SK-N-SH (cell line): ENCODE data around the gene KRT16. TPM values are rescaled to one million over a fixed set of nuclear protein-coding genes. Genes with fewer than 3 reads are reported as not detected.

ENCODE experiments used
- CTCF ChIA-PET: fragments of 300-600, 350-600 bp; formaldehyde crosslinking; extraction: SDS; loops from one replicate; lab custom pipeline; 2021; lab: Yijun Ruan, JAX
- POLR2A ChIA-PET: fragments of 350-600 bp; sonication (Branson Sonifier 250); formaldehyde crosslinking; extraction: SDS; loops from one replicate; lab custom pipeline; 2020; ENCODE audit warnings: antibody characterized with exemption, inconsistent platforms; lab: Yijun Ruan, JAX
- DNase-seq: peaks from one replicate; pipeline ENCODE4 v3.0.0; 2012
- H2AFZ ChIP-seq: fragments of 200-600 bp; sonication (generic); 2 replicates; pipeline ENCODE4 v1.8.1; 2016; ENCODE audit warnings: antibody characterized with exemption, mild to moderate bottlenecking, low read depth
- H3F3A ChIP-seq: fragments of 200-600 bp; sonication (generic); replicated peaks from 2 replicates; pipeline ENCODE3; 2016; ENCODE audit warnings: antibody characterized with exemption, mild to moderate bottlenecking; ENCODE audit not compliant: insufficient read depth
- H3K27ac ChIP-seq, 2 experiments: fragments of 200-500 bp in 1 of 2; fragments of 200-600 bp in 1 of 2; sonication (Bioruptor generic) in 1 of 2; sonication (generic), shearing (Covaris generic) in 1 of 2; 2 replicates each; pipeline versions ENCODE4 v1.5.1 to v1.6.1; 2014 to 2016; ENCODE audit warnings: low read depth in 2 of 2, inconsistent platforms in 1 of 2, low read length in 1 of 2, mild to moderate bottlenecking in 1 of 2, mixed read lengths in 1 of 2
- H3K27me3 ChIP-seq: fragments of 200-600 bp; sonication (generic), shearing (Covaris generic); 2 replicates; pipeline ENCODE4 v1.6.1; 2016; ENCODE audit warnings: mixed run types; ENCODE audit not compliant: insufficient read depth
- H3K36me3 ChIP-seq, 2 experiments: fragments of 200-500 bp in 1 of 2; fragments of 200-600 bp in 1 of 2; sonication (Bioruptor generic) in 1 of 2; sonication (generic) in 1 of 2; replicated peaks in 1 of 2; 2 replicates each; pipeline versions ENCODE3 to v1.5.1; 2014 to 2016; ENCODE audit warnings: low read length in 1 of 2, mild to moderate bottlenecking in 1 of 2; ENCODE audit not compliant: insufficient read depth in 2 of 2, control insufficient read depth in 1 of 2
- H3K4me1 ChIP-seq, 2 experiments: fragments of 200-500 bp in 1 of 2; fragments of 200-600 bp in 1 of 2; sonication (Bioruptor generic) in 1 of 2; sonication (generic), shearing (Covaris generic) in 1 of 2; 2 replicates each; pipeline versions ENCODE4 v1.5.1 to v1.6.1; 2014 to 2016; ENCODE audit warnings: low read depth in 1 of 2, low read length in 1 of 2, mixed run types in 1 of 2; ENCODE audit not compliant: insufficient read depth in 2 of 2, control insufficient read depth in 1 of 2
- H3K4me2 ChIP-seq: fragments of 200-600 bp; sonication (generic), shearing (Covaris generic); 2 replicates; pipeline ENCODE4 v1.6.1; 2017; ENCODE audit warnings: mixed run types
- H3K4me3 ChIP-seq, 2 experiments: fragments of 200-500 bp in 1 of 2; fragments of 200-600 bp in 1 of 2; sonication (Bioruptor generic) in 1 of 2; sonication (generic), shearing (Covaris generic) in 1 of 2; 2 replicates each; pipeline versions ENCODE4 v1.5.1 to v1.8.1; 2014 to 2016; ENCODE audit warnings: low read depth in 2 of 2, inconsistent platforms in 1 of 2, low read length in 1 of 2, mild to moderate bottlenecking in 1 of 2, mixed read lengths in 1 of 2, moderate library complexity in 1 of 2
- H3K79me2 ChIP-seq: fragments of 200-600 bp; sonication (generic); 2 replicates; pipeline ENCODE4 v1.8.1; 2017; ENCODE audit warnings: mild to moderate bottlenecking; ENCODE audit not compliant: insufficient read depth
- H3K9ac ChIP-seq: fragments of 200-600 bp; sonication (generic); 2 replicates; pipeline ENCODE4 v1.6.1; 2017; ENCODE audit warnings: mixed run types
- H3K9me2 ChIP-seq: fragments of 200-600 bp; sonication (generic); 2 replicates; pipeline ENCODE4 v1.6.1; 2017; ENCODE audit warnings: mixed run types
- H3K9me3 ChIP-seq: fragments of 200-600 bp; sonication (generic); 2 replicates; pipeline ENCODE4 v1.6.1; 2017; ENCODE audit warnings: mixed run types, mild to moderate bottlenecking, moderate library complexity
- H4K20me1 ChIP-seq: fragments of 200-600 bp; sonication (generic); 2 replicates; pipeline ENCODE4 v1.6.1; 2017; ENCODE audit warnings: mild to moderate bottlenecking, mixed run types; ENCODE audit not compliant: insufficient read depth
- CTCF ChIP-seq: fragments of 200-600 bp; sonication (generic); IDR thresholded peaks from 2 replicates; pipeline ENCODE4 v1.6.1; 2017; ENCODE audit warnings: antibody characterized with exemption, mild to moderate bottlenecking, moderate library complexity
- ELF1 ChIP-seq: IDR thresholded peaks from 2 replicates; pipeline ENCODE4 v1.4.0; 2012
- FOSL2 ChIP-seq: IDR thresholded peaks from 2 replicates; pipeline ENCODE4 v1.4.0; 2012; ENCODE audit warnings: low read depth, mild to moderate bottlenecking, moderate library complexity, borderline replicate concordance
- FOXJ3 ChIP-seq: sonication (generic); formaldehyde crosslinking; IDR thresholded peaks from 2 replicates; pipeline ENCODE4 v1.5.1; 2020; ENCODE audit warnings: mild to moderate bottlenecking, missing genetic modification reagents
- MXI1 ChIP-seq: IDR thresholded peaks from 2 replicates; pipeline ENCODE4 v1.6.1; 2012; ENCODE audit warnings: mild to moderate bottlenecking, low read depth, low read length, improper control_type of control experiment
- RAD21 ChIP-seq: IDR thresholded peaks from 2 replicates; pipeline ENCODE4 v1.6.1; 2012; ENCODE audit warnings: mild to moderate bottlenecking, low read length
- SMC3 ChIP-seq: IDR thresholded peaks from 2 replicates; pipeline ENCODE4 v1.6.1; 2012; ENCODE audit warnings: low read depth, low read length, improper control_type of control experiment
- TAF1 ChIP-seq: IDR thresholded peaks from 2 replicates; pipeline ENCODE4 v1.6.1; 2012; ENCODE audit warnings: low read depth, mild to moderate bottlenecking, low read length, moderate library complexity, borderline replicate concordance
- WGBS: methylation state at CpG from one replicate; pipeline ENCODE4 v1.1.6; 2017; ENCODE audit warnings: low lambda C conversion rate; 5-methylcytosine and 5-hydroxymethylcytosine counted together
- polyA plus RNA-seq, 3 experiments: library from polyadenylated mRNA; depleted of rRNA; stranded (reverse); fragments of >200 nt; gene quantifications; 2 replicates each; pipeline ENCODE4 v1.2.3, GENCODE V29; 2012
- TF ChIP-seq, protein P1 (sequence below): fragments of 150-350 bp; IDR thresholded peaks from 2 replicates; pipeline ENCODE4 v1.6.1; 2017; ENCODE audit warnings: antibody characterized with exemption, low read length, low read depth, borderline replicate concordance

KRT16 gene
- polyA plus RNA-seq, 1 of the 3 experiments (the other 2 are of a cell fraction) = not detected

DNA sequence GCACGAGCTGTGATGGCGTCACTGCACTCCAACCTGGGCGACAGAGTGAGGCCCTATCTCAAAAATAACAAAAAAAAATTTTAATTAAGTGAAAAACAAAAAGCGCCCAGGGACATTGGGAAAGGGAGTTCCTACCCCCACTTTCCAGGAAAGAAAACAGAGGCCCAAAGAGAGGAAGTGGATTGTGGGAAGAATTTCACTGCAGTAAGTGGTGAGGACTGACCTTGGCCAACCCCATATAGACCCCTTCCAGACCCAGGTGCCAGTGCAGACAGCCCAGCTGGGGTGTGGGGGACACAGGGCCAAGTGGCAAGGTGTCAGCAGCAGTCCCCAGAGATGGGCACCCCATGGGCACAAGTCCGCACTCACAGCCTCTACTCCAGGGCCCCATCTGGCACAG lies 40.9 kb upstream of the KRT16 start:
- peaks cover 0 to 2% of the 10 kb centered on the region in 2 experiments; a peak in 1 of 4 replicates for H3K4me1 ChIP-seq
- H3F3A ChIP-seq = no peaks in the 10 kb centered on the region
- DNase-seq = no peak
- H2AFZ ChIP-seq = no peak overlapping the region
- no peaks in the 10 kb centered on the region for H4K20me1 ChIP-seq
- ChIA-PET POLR2A (interaction anchor here (0.6 kb wide), 1 partner anchor 1966 kb away, joined by 5 read pairs; the partner anchor contains the start of gene PGAP3), CTCF (interaction anchor here (1.4 to 20.6 kb wide), 4 partner anchors 9 to 850 kb away, joined by 4 to 646 read pairs (median 261); no protein-coding TSS in a partner anchor)
- WGBS = 52% methylated on average over 4 of the region's 5 CpGs
- H3K4me2 ChIP-seq = no peak overlapping the region
- no peaks in the 10 kb centered on the region for H3K9me2 ChIP-seq
- H3K27ac ChIP-seq = no peak overlapping the region
- no peaks in the 10 kb centered on the region for H3K9me3 ChIP-seq
- H3K27me3 ChIP-seq = no peaks in the 10 kb centered on the region
- no peak overlapping the region for H3K4me3 ChIP-seq
- no peaks in the 10 kb centered on the region for H3K36me3 ChIP-seq
- no peaks in the 10 kb centered on the region for H3K79me2 ChIP-seq
- no peak overlapping the region for H3K9ac ChIP-seq
- TF ChIP-seq ELF1 (no peak), SMC3 (no peak)

- Histone ChIP-seq H3K9ac (no peak overlapping the region), H4K20me1 (no peaks in the 10 kb centered on the region), H2AFZ (no peak overlapping the region)
- CTCF ChIA-PET = interaction anchor here (1.4 to 20.6 kb wide), 6 partner anchors 8 to 849 kb away, joined by 3 to 646 read pairs (median 6); no protein-coding TSS in a partner anchor
- POLR2A ChIA-PET = no interaction called here
- no peak for DNase-seq
- TF ChIP-seq TAF1 (no peak), FOXJ3 (no peak), RAD21 (no peak), CTCF (no peak), MXI1 (no peak), FOSL2 (no peak)
- TF ChIP-seq, protein P1, sequence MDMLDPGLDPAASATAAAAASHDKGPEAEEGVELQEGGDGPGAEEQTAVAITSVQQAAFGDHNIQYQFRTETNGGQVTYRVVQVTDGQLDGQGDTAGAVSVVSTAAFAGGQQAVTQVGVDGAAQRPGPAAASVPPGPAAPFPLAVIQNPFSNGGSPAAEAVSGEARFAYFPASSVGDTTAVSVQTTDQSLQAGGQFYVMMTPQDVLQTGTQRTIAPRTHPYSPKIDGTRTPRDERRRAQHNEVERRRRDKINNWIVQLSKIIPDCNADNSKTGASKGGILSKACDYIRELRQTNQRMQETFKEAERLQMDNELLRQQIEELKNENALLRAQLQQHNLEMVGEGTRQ = no peak
- TF ChIP-seq, all 33 proteins: peak for 0
- no peaks in the 10 kb centered on the region for H3K9me3 ChIP-seq
- H3K27ac ChIP-seq = no peak overlapping the region
- no peaks in the 10 kb centered on the region for H3K36me3 ChIP-seq
- no peaks in the 10 kb centered on the region for H3K79me2 ChIP-seq
- no peak overlapping the region for H3K4me3 ChIP-seq
- H3K4me2 ChIP-seq = no peak overlapping the region
- 13% methylated on average over 1 of the region's 5 CpGs for WGBS
- no peaks in the 10 kb centered on the region for H3F3A ChIP-seq
- no peaks in the 10 kb centered on the region for H3K27me3 ChIP-seq
- H3K9me2 ChIP-seq = no peaks in the 10 kb centered on the region
- H3K4me1 ChIP-seq = peaks cover 0 to 9% of the 10 kb centered on the region in 2 experiments; a peak in 1 of 4 replicates
Observed at GRCh38 chr17:41652461-41652970, 39.9 kb upstream of the KRT16 start.
